LNCaP clone FGC (cell line): ENCODE results near the gene PPARG.

Experiments
- DNase-seq: peaks from one replicate; pipeline ENCODE4 v3.0.0-alpha.2; 2011; ENCODE audit warnings: low read depth
- H3K4me3 ChIP-seq: 2 replicates; pipeline ENCODE4 v1.5.1; 2011; ENCODE audit warnings: mild to moderate bottlenecking, low read depth, low read length, control low read depth
- TF ChIP-seq, protein P1 (sequence below): IDR thresholded peaks from 2 replicates; pipeline ENCODE4 v1.5.1; 2012; ENCODE audit warnings: mild to moderate bottlenecking; ENCODE audit not compliant: control insufficient read depth, insufficient read depth; ENCODE audit errors: extremely low read depth

PPARG gene

DNA sequence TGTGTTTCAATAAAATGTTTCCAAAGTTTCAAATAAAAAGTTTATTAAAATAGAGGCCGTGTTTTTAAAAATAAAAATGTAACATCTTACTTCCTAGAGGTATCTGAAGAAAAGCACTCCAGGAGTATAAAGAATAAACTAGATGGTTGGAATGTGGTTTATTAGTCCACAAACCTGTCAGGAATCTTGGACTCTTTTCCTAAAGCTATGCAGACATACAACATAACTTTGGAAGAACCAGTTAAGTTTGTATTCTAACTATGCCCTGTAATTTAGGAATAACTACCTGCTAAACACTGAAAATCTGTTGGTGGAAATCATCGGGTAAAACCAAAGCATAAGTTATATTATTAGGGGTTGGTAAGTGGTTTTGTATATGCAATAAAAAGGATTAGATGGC lies 51.6 kb downstream of the PPARG start:
- DNase-seq, result no peak
- H3K4me3 ChIP-seq, result no peak overlapping the region
- TF ChIP-seq, protein P1, sequence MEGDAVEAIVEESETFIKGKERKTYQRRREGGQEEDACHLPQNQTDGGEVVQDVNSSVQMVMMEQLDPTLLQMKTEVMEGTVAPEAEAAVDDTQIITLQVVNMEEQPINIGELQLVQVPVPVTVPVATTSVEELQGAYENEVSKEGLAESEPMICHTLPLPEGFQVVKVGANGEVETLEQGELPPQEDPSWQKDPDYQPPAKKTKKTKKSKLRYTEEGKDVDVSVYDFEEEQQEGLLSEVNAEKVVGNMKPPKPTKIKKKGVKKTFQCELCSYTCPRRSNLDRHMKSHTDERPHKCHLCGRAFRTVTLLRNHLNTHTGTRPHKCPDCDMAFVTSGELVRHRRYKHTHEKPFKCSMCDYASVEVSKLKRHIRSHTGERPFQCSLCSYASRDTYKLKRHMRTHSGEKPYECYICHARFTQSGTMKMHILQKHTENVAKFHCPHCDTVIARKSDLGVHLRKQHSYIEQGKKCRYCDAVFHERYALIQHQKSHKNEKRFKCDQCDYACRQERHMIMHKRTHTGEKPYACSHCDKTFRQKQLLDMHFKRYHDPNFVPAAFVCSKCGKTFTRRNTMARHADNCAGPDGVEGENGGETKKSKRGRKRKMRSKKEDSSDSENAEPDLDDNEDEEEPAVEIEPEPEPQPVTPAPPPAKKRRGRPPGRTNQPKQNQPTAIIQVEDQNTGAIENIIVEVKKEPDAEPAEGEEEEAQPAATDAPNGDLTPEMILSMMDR, result no peak

DNA sequence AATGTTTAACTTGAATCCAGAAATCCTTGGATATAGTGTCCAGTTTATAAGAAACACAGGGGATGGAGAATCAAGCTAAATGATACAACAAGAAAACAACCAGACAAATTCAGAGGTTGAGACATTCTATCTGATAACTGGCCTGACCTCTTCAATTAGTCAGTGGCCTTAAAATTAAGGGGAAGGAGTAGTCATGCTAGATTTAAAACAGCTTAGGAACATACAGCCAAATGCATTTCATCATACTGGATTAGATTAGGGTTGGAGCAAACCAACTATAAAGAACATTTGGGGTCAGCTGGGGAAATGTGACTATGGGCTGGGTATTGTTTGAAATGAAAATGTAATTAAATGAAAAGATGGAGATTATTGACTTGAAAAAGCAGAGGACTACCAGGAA lies 53.3 kb downstream of the PPARG start:
- no peak overlapping the region for H3K4me3 ChIP-seq
- DNase-seq, result no peak
- TF ChIP-seq, protein P1, result no peak

DNA sequence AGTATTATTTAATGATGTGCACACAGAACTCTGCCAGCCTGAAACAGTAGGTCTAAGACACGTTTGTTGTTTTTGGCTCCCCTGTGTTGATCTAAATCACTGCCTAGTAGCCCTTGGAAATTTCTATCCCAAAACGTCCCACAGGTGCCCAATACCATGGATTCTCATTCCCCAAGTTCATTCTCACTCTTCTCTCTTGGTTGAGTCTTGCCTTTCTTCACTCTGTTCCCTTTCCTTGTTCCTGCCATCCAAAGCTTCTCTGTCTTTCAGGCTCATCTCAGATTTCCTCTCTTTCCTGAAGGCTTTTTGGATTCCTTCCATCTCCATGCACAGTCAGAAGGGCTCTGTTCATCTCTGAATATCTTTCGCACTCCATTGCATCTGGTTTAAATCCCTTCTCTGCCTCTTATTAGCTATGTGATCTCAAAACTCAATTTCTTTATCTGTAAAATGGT lies 54.2 kb downstream of the PPARG start:
- TF ChIP-seq, protein P1, result no peak
- DNase-seq, result no peak
- no peak overlapping the region for H3K4me3 ChIP-seq

DNA sequence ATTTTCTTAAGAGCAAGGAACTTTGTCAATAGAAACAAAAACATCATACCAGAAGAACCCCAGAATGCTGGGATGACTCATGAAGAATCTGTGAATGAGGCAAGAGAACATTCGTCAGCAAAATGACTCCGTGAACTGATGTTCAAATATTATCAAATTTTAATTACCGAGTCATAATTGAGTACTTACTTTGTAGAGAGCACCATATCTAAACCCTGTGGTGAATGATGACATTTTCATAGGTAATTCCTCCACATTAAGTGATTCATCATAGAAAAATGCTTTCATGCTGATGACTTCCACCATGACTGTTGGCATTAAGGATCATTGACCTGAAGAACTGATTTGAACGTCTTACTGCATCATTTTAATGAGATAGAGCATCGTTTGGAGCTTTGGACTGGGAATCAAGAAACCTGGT lies 56.3 kb downstream of the PPARG start:
- DNase-seq, result no peak
- H3K4me3 ChIP-seq, result no peak overlapping the region
- TF ChIP-seq, protein P1, result no peak

DNA sequence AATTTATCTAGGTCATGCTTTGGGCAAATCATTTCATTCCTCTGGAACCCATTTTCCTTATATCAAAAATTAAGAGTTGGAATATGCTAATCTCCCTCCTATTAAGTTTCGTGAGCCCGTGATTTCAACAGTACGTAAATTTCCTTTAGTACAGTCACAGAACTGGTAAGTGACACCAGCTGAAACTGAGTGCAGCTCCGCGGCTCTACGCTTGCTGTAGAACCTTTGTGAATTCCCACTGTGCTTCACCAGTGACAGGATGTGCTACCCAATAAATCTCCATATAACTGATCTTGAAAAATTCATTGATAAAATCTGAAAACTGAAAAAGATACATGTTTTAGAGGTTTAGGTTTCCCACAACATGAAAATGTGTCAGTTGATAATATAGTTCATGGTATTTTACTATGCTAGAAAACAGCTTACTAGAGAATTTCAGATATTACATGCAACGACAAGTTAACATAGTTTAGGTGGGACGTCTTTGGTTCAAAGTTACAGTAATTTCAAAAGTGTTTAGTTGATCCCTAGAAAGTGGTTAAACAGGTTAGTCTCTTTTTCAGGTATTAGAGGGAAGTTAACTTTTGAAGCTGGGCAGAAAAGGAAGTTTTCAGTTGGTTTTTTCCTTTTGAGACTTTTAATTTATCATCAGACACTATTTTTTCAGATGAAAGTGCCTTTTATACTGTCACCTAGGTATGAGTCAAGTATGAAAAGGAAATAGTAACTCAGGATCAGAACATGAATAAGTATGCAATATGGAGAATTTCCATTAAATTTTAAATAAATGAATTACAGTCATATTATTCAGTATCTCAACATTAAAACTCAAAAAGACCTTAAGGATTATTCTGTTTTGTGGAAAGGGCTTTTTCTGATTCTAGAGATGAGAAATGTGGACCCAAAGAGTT lies 57.0 kb downstream of the PPARG start:
- H3K4me3 ChIP-seq, result no peak overlapping the region
- TF ChIP-seq, protein P1, result no peak
- DNase-seq, result no peak

DNA sequence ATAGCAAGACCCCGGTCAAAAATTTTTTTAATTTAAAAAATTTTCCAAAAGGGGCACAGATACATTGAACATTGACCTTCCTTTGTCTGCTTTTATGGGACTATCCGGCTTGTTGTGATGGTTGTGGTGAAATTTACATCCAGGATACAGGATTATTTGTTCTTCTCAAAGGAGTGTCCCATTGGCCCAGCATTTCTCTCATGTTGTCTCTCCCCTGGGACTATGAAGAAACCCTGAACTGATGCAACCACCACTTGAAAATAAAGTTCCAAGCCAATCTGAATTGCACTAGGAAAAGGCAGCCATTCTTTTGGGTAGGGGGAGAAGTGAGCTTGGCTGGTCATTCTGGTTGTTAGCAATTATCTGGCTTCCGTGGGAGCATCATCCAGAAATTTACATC lies 58.4 kb downstream of the PPARG start:
- DNase-seq, result no peak
- H3K4me3 ChIP-seq, result no peak overlapping the region
- TF ChIP-seq, protein P1, result no peak
